Psoas muscle (tissue), 8 donors: ENCODE measurements around the gene USP48. TPM values are rescaled to one million over a fixed set of nuclear protein-coding genes. Genes with fewer than 3 reads are reported as not detected.

Experiments
- ATAC-seq, 4 donors: fragments of 200-7000 bp; cut with Tn5 transposase; one replicate each; pipeline ENCODE4 v1.9.1; 2020; ENCODE audit warnings: moderate library complexity in 3 of 4, mild to moderate bottlenecking in 2 of 4
- DNase-seq, 2 donors: peaks; one replicate each; pipeline ENCODE4 v3.0.0-alpha.2; 2020
- H3K27ac ChIP-seq: fragments of 200-600 bp; one replicate; pipeline ENCODE4 v1.8.0; 2022
- H3K27me3 ChIP-seq, 3 donors: fragments of 200-600 bp in 1 of 3; one replicate each; pipeline versions ENCODE4 v1.6.1 to v1.8.0; 2013 to 2022; ENCODE audit warnings: low read length in 2 of 3, mild to moderate bottlenecking in 2 of 3, moderate library complexity in 1 of 3; ENCODE audit not compliant: insufficient read depth in 3 of 3
- H3K36me3 ChIP-seq, 2 donors: fragments of 200-600 bp in 1 of 2; one replicate each; pipeline versions ENCODE4 v1.6.1 to v1.8.0; 2013 to 2022; ENCODE audit warnings: low read depth in 1 of 2, mild to moderate bottlenecking in 1 of 2, moderate library complexity in 1 of 2; ENCODE audit not compliant: insufficient read depth in 1 of 2
- H3K4me1 ChIP-seq: fragments of 200-600 bp; one replicate; pipeline ENCODE4 v1.8.0; 2022
- H3K4me3 ChIP-seq: fragments of 200-600 bp; one replicate; pipeline ENCODE4 v1.8.0; 2022; ENCODE audit warnings: mild to moderate bottlenecking
- H3K9me3 ChIP-seq: fragments of 200-600 bp; one replicate; pipeline ENCODE4 v1.8.0; 2022
- WGBS, 3 donors: extraction: QIAGEN DNeasy Blood & Tissue Kit; methylation state at CpG; one replicate each; pipeline versions ENCODE4 v1.1.6 to v1.1.7; 2013; 5-methylcytosine and 5-hydroxymethylcytosine counted together
- intact Hi-C, 2 donors: fragments of 100-400 bp; cut with DNase I; formaldehyde crosslinking; loops; one replicate each; pipeline versions ENCODE4 v1.11.0 to v1.14.2; 2022
- polyA plus RNA-seq, 3 donors: library from polyadenylated mRNA; stranded (reverse); fragments of 200-250 nt; gene quantifications; one replicate each; pipeline ENCODE4 v1.2.3, GENCODE V29; 2013
- total RNA-seq, 4 donors: library from RNA; stranded (reverse); fragmentation: NEBNext Ultra II Directional in 2 of 4; extraction: Animal tissue kit (Norgen Biotek cat#: 25700) in 2 of 4; gene quantifications; one replicate each; pipeline versions ENCODE4 v1.2.1 to v1.2.4, GENCODE V29; 2021 to 2023
- TF ChIP-seq, protein P1 (sequence below): fragments of 200-600 bp; IDR thresholded peaks from one replicate; pipeline ENCODE4 v1.8.0; 2022; ENCODE audit warnings: antibody characterized with exemption
- donor health status: healthy with polysubstance abuse.
- donor health status: DM: no; HTN: no; CAD: no; lungs with moderate emphysema.
- donor health status: Bipolar disorder and iron deficiency.
- donor health status: healthy.
- donor health status: DM: yes; HTN: yes; CAD: no.
- donor health status: DM: no; HTN: no; CAD: no.
- donor health status: DM: no; HTN: no; CAD: no.
- donor health status: DM: yes; HTN: yes; CAD: no.

Gene USP48
- total and polyA plus RNA-seq, 7 donors = 9.7 to 35.9 (median 20.3) TPM

DNA sequence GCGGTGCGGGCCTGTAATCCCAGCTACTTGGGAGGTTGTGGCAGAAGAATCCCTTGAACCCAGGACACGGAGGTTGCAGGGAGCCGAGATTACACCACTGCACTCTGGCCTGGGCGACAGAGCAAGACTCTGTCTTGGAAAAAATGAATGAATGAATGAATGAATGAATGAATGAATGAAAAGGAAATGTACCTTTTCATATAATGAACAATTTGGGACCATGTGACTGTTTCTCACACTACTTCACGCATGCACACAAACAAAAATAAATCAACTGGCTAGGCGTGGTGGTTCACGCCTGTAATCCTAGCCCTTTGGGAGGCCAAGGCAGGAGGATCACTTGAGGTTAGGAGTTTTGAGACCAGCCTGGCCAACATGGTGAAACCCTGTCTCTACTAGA is 24.3 kb downstream of the USP48 start:
- Histone ChIP-seq H3K4me1 (peaks cover 13% of the 10 kb centered on the region), H3K4me3 (no peak overlapping the region)
- intact Hi-C loops = no loop called here

DNA sequence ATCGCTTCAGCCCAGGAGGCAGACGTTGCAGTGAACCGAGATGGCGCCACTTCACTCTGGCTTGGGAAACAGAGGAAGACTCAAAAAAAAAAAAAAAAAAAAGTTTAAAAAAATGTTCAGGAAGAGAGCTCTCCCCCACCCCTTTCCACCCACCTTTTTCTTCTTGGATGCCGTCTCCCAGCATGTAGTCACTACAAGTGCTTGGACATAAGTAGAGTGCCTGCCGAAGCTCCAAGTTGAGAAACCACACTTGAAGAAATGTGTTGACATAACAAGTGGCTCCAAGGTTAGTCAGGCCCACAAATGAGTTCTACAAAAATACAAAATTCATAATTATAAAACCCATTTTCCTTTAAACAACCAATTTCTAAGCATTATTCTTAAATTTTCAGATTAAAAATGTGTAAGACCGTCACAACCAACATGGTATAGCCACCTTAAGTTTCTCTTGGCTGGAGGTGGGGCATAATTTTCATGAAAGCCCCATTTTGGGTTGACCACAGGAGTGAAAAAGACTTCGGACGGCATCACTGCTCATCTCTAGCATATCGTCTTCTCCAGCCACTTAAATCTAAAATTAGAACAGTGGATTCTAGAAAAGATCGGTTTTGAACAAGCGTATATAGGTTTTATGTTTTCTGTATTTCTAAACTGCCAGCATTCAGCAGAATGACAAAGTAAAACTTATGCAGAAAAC is 26.4 kb downstream of the USP48 start:
- no peak overlapping the region for H3K27ac ChIP-seq
- H3K4me1 ChIP-seq = peaks cover 22% of the 10 kb centered on the region
- H3K9me3 ChIP-seq = no peaks in the 10 kb centered on the region
- WGBS, 3 donors = 79 to 87% (median 85%) methylated on average over 12 of the region's 12 CpGs
- TF ChIP-seq, protein P1, sequence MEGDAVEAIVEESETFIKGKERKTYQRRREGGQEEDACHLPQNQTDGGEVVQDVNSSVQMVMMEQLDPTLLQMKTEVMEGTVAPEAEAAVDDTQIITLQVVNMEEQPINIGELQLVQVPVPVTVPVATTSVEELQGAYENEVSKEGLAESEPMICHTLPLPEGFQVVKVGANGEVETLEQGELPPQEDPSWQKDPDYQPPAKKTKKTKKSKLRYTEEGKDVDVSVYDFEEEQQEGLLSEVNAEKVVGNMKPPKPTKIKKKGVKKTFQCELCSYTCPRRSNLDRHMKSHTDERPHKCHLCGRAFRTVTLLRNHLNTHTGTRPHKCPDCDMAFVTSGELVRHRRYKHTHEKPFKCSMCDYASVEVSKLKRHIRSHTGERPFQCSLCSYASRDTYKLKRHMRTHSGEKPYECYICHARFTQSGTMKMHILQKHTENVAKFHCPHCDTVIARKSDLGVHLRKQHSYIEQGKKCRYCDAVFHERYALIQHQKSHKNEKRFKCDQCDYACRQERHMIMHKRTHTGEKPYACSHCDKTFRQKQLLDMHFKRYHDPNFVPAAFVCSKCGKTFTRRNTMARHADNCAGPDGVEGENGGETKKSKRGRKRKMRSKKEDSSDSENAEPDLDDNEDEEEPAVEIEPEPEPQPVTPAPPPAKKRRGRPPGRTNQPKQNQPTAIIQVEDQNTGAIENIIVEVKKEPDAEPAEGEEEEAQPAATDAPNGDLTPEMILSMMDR = no peak
- intact Hi-C loops = no loop called here
- DNase-seq (no peak), ATAC-seq (no peak)
- no peak overlapping the region for H3K4me3 ChIP-seq
- peaks cover 0 to 50% of the 10 kb centered on the region in 2 donors for H3K36me3 ChIP-seq
- H3K27me3 ChIP-seq = no peaks in the 10 kb centered on the region

More for the DNA sequence above, 24.3 kb downstream of the USP48 start:
- TF ChIP-seq, protein P1 = no peak
- peaks cover 0 to 29% of the 10 kb centered on the region in 2 donors for H3K36me3 ChIP-seq
- no peaks in the 10 kb centered on the region for H3K27me3 ChIP-seq
- H3K9me3 ChIP-seq = no peaks in the 10 kb centered on the region
- ATAC-seq = no peak
- WGBS, 3 donors = 95 to 97% (median 97%) methylated on average over 8 of the region's 8 CpGs
- DNase-seq = no peak
- H3K27ac ChIP-seq = no peak overlapping the region

DNA sequence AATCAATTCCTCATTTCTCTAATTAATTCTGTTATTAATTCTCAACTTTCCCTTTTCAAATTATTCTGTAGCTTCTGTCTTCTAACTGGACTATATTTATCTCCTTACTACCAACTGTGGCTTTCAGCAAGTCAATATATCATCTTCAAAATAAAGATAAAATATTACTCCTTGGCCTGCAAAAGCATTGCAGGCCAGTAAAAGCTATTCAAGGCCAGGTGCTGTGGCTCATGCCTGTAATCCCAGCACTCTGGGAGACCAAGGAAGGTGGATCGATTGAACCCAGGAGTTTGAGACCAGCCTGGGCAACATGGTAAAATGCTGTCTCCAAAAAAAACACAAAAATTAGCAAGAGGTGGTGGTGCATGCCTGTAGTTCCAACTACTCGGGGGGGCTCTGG is 27.9 kb downstream of the USP48 start:
- ATAC-seq (peak in 2 of 4 donors; percentile 54), DNase-seq (no peak)
- H3K9me3 ChIP-seq = no peaks in the 10 kb centered on the region
- peaks cover 22% of the 10 kb centered on the region for H3K4me1 ChIP-seq
- intact Hi-C loops = no loop called here
- WGBS, 3 donors = 57 to 71% (median 60%) methylated on average over 2 of the region's 2 CpGs
- TF ChIP-seq, protein P1 = no peak
- no peak overlapping the region for H3K4me3 ChIP-seq
- H3K36me3 ChIP-seq = peaks cover 0 to 64% of the 10 kb centered on the region in 2 donors
- H3K27ac ChIP-seq = peak overlapping the region; percentile 3
- no peaks in the 10 kb centered on the region for H3K27me3 ChIP-seq

DNA sequence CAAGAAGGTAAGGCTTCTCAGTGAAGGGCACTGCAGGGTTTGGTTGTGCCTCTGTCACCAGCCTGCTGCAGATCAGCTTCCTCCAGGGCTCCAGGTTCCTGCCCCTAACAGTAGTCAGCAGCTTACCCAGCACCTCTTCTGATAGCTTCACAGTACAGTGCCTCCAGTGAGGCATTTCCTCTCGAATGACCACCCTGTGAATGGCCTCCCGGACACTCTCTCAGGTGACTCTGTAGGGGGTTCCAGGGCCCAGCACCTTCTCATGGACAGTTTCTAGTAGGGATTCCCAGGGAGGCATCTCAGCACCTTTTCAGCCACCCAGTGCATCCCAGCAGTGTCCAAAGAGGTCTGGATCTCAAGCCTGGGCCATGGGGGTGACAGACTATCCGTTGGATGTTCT is 28.4 kb downstream of the USP48 start:
- intact Hi-C loops = no loop called here
- H3K36me3 ChIP-seq = peaks cover 3 to 68% of the 10 kb centered on the region in 2 donors
- no peaks in the 10 kb centered on the region for H3K9me3 ChIP-seq
- no peaks in the 10 kb centered on the region for H3K27me3 ChIP-seq
- TF ChIP-seq, protein P1 = no peak
- ATAC-seq (peak in 1 of 4 donors; percentile 46), DNase-seq (no peak)
- peak overlapping the region; percentile 3 for H3K27ac ChIP-seq
- H3K4me3 ChIP-seq = no peak overlapping the region
- WGBS, 3 donors = 65 to 83% (median 78%) methylated on average over 3 of the region's 3 CpGs
- H3K4me1 ChIP-seq = peaks cover 22% of the 10 kb centered on the region

DNA sequence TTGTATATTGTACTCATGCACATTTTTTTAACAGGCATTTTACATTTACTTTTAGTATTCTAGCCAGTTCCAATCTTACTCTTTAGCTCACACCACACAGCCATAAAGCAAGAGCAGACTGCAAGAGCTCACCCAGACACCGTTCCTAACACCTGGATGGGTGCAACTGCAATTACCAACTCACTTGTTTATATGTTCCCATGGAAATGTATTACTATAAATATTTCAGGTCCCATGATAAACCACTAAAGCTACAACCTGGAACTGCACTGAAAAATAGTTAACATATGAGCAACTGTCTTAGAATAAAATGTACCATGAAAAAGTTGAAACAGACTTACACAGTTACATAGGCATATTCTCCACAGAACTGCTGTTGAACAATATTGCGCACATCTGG is 30.8 kb downstream of the USP48 start:
- DNase-seq = no peak
- H3K4me1 ChIP-seq = peaks cover 22% of the 10 kb centered on the region
- no peaks in the 10 kb centered on the region for H3K9me3 ChIP-seq
- WGBS, 3 donors = 65 to 75% (median 67%) methylated on average over 2 of the region's 2 CpGs
- intact Hi-C loops = no loop called here
- peaks cover 3 to 87% of the 10 kb centered on the region in 2 donors for H3K36me3 ChIP-seq
- no peak overlapping the region for H3K4me3 ChIP-seq
- ATAC-seq = peak; percentile 54 to 93 (median 80)
- no peak overlapping the region for H3K27ac ChIP-seq
- no peaks in the 10 kb centered on the region for H3K27me3 ChIP-seq
- TF ChIP-seq, protein P1 = no peak
